ENCODE measurements around the gene HHAT.

HHAT gene

DNA sequence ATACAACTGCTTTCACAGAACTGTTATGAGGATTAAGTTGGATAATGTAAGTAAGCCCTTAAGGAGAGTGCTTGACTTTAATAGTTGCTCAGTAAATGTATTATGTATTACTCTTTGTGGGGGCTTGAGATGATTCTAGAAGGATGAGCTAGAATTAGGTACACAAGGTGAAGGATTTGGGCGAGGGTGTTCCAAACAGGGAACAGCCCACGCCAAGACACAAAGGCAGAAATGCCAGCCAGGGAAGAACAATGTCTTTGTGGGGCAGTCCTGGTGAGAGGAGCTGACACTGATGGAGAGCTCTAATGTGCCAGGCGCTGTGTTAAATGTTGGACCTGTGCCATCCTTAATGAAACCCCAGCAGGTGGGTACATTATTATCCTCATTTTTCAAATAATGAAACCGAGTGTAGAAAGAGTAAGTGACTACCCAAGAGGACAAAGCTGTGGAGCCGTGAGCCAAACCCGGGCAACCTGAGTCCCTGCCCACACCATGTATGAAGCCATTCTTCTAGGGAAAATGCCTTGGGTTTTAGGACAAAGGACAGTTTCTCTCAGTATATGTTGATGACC, 362.4 kb downstream of the HHAT start:
- no peak for DNase-seq

DNA sequence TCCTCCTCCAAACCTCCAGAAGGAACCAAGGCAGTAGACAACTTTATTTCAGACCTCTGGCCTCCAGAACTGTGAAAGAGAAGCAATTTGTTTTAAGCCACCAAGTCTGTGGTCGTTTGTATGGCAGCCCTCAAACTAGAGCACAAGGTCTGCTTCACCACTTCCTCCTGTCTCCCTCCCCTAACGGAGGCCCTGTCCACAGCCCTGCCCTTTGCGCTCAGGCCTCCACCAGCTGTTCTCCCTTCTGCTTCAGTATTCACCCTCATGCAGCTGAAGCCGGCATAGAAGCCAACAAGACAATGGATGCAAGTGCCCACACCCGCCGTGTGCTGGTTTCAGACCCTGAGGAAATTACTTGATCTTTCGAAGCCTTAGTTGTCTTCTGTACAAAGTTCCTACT, 364.1 kb downstream of the HHAT start:
- no peak for DNase-seq

DNA sequence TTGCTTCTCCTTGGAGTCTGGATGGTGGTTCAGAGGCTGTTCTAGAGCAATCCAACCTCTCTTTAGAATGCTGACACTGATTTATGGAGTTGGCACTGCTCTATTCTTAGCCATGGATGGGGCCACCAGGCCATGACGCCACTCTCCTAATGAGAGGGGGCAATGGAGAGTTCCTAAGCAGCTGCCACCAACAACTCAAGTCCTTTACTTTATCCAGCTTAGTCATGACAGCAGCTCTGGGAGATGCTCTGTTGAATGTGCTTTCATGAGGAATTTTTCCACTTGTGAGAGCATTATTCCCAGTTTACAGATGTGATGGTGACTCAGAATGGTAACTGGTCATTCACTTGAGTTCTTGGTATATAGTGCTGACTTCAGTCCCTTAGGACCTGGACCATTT, 366.3 kb downstream of the HHAT start:
- no peak for DNase-seq

DNA sequence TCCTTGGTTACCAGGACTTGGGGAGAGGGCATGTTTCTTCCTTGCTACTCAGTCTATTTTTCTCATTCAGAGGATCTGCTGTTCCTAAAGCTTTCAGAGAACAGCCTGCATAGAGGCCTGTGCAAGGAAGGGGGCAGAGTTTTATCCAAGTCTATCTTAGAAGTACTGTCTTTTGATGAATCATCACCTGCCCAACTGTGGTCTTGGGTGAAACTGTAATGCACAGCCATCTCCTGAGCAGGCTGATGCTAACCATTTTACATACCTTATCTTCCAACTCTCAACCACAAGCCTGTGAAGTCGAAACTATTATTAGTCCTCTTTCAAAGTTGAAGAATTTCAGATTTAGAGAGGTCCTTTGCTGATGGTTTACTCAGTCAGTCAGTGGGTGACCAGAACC, 368.0 kb downstream of the HHAT start:
- no peak for DNase-seq

DNA sequence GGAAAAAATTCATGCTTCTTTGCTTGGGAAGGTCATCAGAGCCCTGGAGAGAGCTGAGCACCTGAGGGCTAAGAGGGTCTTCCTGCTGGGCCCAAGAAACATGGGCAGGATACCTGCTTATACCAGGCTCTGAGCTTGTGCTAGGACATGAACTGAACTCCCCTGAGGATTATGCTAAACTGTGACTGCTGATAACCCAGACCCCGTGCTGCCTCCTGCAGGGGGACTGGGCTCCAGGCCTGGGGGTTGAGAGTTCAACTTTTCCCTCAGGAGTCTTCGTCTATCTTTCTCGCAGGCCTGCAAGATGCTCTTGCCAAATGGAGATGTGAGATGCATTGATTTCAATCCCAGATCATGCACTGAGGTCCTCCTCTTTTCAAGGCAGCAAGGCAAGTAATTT, 368.5 kb downstream of the HHAT start:
- DNase-seq, result no peak

DNA sequence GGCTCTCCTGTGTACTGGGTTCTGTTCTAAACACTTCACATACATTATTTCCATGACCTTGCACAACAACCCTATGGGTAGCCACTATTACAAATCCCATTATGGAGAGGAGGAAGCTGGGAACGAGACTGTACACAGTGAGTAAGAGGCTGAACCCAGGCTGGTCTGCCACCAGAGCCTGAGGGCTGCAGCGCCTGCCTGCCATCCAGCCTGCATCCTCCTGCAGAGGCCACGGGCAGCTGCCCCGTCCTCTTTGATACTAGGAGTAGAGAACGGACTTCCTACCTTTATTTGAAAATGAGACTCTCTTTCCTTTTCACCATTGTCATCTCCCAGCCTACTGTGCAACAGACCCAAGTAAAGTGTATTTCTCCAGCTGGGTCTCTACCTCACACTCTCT, 370.0 kb downstream of the HHAT start:
- no peak for DNase-seq

DNA sequence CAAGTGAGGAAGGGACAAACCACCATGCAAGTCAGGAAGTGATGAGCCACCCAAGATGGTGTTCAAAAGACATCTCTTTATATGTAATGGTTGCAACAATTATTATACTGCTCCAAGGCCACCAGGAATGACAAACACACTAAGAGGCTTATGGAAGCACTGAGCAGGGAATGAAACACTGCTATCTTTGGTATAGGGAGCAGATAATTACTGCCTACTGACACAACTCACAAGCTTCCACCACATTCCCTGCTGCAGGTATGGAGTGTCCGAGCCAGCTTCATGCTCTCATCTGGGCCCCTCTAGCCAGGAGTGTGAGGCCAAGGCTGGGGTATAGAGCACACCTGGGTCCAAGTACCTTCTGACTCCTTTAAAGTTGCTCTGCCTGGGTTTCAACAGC, 371.4 kb downstream of the HHAT start:
- no peak for DNase-seq

DNA sequence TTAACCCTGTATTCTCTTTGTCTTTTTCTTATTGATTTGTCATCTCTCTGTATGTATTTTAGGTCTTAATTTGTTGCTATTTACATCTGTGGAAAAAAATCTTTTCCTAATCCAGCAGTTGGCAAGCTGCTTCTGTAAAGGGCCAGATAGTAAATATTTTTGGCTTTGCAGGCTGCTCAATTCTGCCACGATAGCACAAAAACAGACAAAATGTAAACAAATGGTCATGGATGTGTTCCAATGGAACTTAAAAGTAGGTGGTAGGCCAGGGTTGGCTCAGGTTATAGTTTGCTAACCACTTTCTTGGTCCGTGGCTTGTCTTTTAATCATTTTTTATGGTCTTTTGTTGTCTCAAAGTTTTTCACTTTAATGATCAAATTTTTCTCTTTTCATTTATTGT, 371.8 kb downstream of the HHAT start:
- DNase-seq, result no peak

DNA sequence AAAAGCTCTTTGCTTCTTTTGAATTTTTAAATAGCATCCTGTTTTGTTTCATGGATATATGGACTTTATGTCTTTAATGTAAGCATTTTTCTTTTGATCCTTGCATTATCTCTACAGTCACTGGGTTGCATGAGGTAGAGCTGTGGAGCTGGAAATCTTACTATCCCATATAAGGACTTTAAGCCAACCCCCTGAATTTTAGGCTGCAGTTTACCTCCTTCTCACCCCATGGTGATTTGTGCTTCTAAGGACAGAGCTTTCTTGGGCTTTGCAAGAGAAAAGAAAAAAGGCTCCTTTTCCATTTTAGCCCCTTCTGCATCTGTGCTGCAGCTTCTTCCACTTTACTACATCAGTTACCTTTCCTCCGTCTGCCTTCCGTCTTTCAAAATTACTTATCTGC, 373.8 kb downstream of the HHAT start:
- DNase-seq, result no peak

DNA sequence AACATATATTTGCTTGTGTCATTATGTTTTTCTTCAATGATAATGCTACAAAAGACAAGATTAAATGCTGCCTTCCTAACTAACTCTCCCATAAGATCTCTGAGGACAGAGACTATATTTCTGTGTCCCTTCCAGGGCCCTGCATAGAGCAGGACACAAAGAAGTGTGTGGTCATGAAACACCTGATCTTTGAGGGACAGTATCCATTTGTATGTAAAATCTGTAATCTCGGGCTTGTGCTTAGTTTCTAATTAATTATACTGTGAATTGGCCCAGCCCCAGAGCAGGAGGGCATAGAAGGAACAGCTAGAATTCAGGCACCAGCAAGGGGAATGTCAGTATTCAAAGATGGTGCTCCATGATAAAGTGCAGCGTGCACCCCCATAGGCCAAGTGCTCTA, 374.9 kb downstream of the HHAT start:
- DNase-seq, result no peak

DNA sequence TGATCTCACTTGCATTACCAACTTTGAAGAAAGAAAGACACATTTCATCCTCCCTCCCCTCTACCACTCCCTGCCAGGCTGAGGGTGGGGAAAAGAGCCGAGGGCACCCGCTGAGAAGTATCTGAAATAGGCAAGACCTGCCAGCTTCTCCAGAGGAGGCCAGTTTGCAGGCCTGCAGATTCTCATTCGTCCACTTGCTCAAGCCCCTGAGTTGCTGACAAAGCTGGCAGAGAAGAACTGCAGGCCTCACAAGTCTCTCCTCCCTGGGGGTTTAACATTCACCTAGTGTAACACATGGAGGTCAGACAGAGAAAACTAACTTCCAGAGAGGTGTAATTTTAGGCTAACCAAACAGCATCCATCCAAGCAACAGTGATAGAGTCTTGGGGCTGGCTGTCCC, 376.4 kb downstream of the HHAT start:
- no peak for DNase-seq

DNA sequence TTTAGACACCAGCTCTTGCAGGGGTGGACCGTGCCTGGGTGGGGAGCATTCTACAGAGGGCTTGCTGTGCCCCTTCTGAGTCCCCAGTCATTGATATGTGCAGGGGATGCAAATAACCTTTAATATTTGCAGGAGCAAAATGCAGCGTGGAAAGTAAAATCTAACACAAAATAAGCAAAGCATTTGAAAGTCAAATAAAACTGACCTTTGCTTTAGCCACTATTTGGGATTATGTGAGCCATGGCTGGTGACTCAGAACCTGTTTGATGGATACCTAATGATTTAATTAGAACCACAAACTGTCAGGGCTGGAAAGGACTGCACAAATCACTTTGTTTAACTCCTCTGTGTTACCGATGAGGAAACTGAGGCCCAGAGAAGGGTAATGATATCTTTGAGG, 377.5 kb downstream of the HHAT start:
- DNase-seq, result no peak

DNA sequence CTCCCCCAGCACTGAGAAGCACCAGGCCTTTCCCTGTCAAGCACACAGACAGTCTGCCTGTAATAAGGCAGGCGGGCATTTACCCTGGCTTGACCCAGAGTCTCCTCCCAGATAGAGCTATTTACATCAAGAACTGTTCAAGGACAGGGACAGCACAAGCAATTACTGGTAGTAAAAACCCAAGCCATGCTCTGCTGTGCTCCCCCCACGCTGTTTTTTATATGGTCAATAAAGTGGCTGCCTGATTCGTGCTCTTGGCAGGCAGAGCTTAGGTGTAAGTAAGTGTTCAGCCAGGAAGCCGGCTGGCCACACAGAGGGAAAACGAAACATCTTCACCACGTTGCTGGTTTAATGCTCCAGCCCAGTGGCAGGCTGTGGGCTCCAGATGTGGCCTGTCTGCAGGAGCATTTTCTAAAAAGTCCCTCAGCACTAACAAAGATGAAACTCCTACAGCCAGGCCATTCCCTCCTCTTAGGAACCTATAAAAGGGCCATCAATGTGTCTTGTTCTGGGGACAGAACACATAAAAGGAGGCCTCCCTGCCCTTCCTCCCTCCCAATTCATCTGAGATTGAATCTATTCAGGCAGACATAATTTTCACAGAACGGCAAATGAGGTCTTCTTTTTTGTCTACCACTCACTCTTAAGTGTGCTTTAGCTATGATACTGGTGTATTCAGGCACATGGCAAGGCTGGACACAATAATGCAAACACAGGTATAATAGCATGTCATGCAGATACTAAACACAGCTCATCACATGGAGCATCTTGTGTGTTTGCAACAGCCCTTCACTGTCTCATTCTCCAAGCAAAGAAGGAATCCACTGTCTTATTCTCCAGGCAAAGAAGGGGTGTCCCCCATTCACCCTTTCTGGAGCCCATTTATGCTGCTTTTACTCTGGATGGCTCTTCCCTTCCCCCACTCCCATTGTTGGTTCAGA, 378.9 kb downstream of the HHAT start:
- DNase-seq, result no peak

DNA sequence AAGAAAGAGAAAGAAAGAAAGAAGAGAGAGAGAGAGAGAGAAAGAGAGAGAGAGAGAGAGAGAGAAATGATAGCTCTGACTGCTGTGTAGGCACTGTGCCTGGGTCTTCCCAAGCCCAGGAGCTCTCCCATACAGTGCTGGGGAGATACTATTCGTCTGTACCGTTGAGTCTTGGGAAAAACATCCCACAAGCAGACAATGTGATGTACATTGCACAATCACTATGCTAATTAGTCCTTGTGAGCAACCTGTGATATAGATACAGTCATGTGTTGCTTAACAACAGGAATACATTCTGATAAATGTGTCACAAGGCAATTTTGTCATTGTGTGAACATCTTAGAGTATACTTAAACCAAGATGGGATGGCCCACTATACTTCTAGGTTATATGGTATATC, 381.0 kb downstream of the HHAT start:
- DNase-seq, result no peak

DNA sequence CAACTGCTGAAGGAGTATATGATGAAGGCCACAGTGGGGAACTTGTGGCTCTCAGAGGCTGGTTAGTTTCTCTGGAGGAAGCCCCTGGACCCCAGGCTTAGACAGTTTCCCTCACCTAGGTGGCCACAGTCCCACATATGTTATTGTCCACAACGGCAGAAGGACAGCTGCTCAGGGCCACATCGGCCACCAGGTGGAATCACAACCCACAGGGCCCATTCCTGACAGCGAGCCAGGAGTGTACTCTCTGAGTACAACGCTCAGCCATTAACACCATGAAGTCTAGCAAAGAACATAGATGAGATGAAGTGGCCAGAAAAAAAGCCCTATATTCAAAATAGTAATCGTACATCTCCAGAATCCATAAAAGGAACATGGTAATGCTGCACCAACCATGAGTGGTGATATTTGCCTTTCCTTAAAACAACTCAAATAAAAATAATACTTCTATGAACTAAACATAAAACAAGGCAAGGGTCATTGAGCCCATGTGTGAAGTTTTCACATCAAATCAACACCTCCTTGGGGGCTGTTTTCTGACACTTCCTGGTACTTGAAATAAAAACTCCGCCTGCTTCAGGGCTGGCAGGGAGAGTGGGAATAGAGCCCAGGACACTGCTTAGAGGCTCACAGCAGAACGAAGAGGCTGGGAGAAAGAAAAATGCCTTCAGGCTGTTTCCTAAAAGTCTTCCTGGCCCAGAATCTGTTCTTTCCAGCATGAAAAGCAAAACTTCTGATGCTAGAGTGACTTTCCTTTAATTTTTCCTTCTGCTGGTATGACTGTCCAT, 383.3 kb downstream of the HHAT start:
- no peak for DNase-seq

DNA sequence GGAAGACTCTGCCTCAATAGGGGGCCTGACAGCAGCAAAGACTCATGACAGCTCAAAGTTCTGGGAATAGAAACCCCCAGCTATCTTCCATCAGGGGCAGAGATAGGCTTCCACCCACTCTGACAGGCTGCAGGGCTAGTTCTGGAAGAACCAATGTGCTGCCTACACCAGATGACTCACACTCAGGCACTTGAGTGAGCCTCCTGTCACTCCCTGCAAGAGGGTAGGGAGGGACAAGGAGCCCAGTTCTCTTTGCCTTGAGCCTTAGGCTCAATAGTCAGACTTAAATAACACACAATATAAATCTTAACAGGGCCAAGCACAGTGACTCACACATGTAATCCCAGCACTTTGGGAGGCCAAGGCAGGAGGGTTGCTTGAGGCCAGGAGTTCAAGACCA, 386.4 kb downstream of the HHAT start:
- no peak for DNase-seq

DNA sequence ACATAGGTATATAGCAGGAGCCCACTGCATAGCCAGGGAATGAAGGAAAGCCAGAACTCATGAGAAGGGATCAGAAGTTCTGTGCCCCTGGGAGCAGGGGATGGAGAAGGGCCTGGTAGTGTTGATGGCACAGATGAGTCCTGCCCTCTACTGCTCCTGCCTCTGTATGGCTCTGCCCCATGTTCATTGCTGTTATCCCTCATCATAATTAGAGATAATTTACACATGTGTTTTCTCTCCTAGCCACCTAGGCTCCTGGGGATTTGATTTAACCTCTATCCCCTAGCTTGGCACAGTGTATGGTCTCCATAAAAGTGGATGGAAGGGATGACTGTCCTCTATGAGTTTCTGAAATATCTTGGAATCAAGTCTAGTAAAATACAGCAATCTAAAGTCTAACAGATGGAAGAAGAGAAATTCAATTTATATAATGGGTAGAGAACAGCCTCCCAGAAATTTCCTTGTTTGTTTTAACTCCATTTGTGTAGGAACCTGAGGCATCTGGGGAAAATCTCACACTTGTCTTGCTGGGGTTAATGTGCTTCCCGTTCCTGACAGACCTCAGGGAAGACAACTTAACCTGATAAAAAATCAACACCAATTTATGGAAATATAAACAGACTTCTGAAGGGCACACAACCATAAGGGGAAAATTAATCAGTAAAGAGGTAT, 393.8 kb downstream of the HHAT start:
- DNase-seq, result no peak

DNA sequence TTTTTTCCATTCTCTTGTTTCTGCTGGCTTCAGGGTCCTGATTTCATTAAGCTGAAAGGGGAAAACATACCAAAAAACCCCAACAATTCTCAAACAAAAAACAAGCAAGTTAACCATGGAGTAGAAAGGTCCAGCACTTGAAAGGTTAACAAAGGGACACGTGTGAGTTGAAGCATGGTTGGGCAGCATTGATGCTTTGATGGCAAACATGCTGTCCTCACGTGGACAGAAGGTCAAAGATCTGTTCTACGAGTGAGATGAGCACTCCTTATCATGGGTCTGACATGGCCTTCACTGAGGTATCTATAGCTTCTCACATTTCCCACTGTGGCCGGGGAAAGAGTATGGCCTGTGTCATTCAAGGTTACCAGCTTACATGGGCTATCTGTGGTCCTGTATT, 394.9 kb downstream of the HHAT start:
- DNase-seq, result no peak

DNA sequence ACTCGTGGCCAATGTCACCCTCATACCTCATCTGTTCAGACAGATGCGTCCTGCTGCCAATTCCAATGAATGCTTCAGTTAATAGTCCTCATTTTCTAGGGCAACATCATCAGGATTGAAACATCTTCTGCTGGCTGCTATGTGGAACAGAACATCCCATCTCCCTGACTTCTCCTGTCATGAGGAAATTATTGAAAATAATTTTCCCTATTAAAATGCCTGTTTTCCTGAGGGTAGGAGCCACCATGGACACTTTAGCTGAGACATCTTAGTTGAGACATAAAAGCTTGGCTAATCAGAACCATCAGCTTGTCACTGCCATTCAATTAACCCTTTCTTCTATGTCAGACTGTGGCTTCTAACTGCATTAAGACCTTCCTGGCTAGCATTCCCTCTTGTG, 396.1 kb downstream of the HHAT start:
- DNase-seq, result no peak

All from NK-92 treated with Interleukin-12 subunit alpha and Interleukin-12 subunit beta, amount 100 ng/mL, for 24 hours (cell line).